Ascending aorta (tissue), 2 donors: ENCODE measurements around the gene GSTM4. TPM values are rescaled to one million over a fixed set of nuclear protein-coding genes. Genes with fewer than 3 reads are reported as not detected.

Experiments
- DNase-seq, 2 donors: peaks; one replicate each; pipeline ENCODE4 v3.0.0-alpha.2; 2019; ENCODE audit warnings: low spot score in 2 of 2
- H3K27ac ChIP-seq, 2 donors: fragments of 200-600 bp; sonication (generic); one replicate each; pipeline ENCODE4 v1.5.1; 2016 to 2017; ENCODE audit warnings: mild to moderate bottlenecking in 1 of 2
- H3K27me3 ChIP-seq: fragments of 200-600 bp; sonication (generic); one replicate; pipeline ENCODE4 v1.5.1; 2017
- H3K36me3 ChIP-seq, 2 donors: fragments of 200-600 bp; sonication (generic); one replicate each; pipeline ENCODE4 v1.5.1; 2016
- H3K4me1 ChIP-seq, 2 donors: fragments of 200-600 bp; sonication (generic); one replicate each; pipeline ENCODE4 v1.5.1; 2016 to 2017; ENCODE audit warnings: mild to moderate bottlenecking in 1 of 2
- H3K4me3 ChIP-seq, 2 donors: fragments of 200-600 bp; sonication (generic); one replicate each; pipeline ENCODE4 v1.5.1; 2016 to 2017; ENCODE audit warnings: mild to moderate bottlenecking in 1 of 2
- H3K9me3 ChIP-seq, 2 donors: fragments of 200-600 bp; sonication (generic); one replicate each; pipeline ENCODE4 v1.5.1; 2016
- CTCF ChIP-seq, 3 experiments: fragments of 200-600 bp in 2 of 3; fragments of 450-650 bp in 1 of 3; sonication (generic) in 2 of 3; IDR thresholded peaks; one replicate each; pipeline ENCODE4 v1.5.1; 2016 to 2019; ENCODE audit warnings: antibody characterized with exemption in 3 of 3, mild to moderate bottlenecking in 1 of 3, moderate library complexity in 1 of 3
- intact Hi-C: fragments of 100-400 bp; cut with DNase I; formaldehyde crosslinking; loops from one replicate; pipeline ENCODE4 v1.15.1; 2023
- total RNA-seq: library from RNA; depleted of rRNA; stranded (reverse); fragments of >200 nt; gene quantifications from one replicate; pipeline ENCODE4 v1.1.0, GENCODE V29; 2016

GSTM4 gene
- total RNA-seq, 1 donor from 2014 or later = 27.8 TPM

GRCh38 chr1:109639841-109640184, 16.1 kb upstream of the GSTM4 start:
- DNase-seq = no peak
- intact Hi-C loops = loop anchor here (5.0 kb wide), 4 partner anchors 47 to 342 kb away; partner anchors contain the start of genes AHCYL1, GNAI3 and GSTM1
- Histone ChIP-seq H3K27me3 (no peaks in the 10 kb centered on the region), H3K27ac (no peak overlapping the region), H3K36me3 (no peaks in the 10 kb centered on the region), H3K4me3 (no peak overlapping the region), H3K4me1 (no peaks in the 10 kb centered on the region), H3K9me3 (no peaks in the 10 kb centered on the region)
- TF ChIP-seq CTCF (IDR thresholded peaks at IDR 0.05) = no peak

- Histone ChIP-seq H3K27ac (no peak overlapping the region), H3K4me1 (no peaks in the 10 kb centered on the region), H3K36me3 (no peaks in the 10 kb centered on the region), H3K27me3 (no peaks in the 10 kb centered on the region), H3K4me3 (no peak overlapping the region), H3K9me3 (no peaks in the 10 kb centered on the region)
- DNase-seq = peak in 1 of 2 donors; percentile 93
- intact Hi-C loops = loop anchor here (5.0 kb wide), 4 partner anchors 47 to 342 kb away; partner anchors contain the start of genes AHCYL1, GNAI3 and GSTM1
- TF ChIP-seq CTCF (IDR thresholded peaks at IDR 0.05) = peak; percentile 86 to 95 (median 94)
Observed at GRCh38 chr1:109640285-109640865, 15.5 kb upstream of the GSTM4 start.

GRCh38 chr1:109641078-109641740, 14.7 kb upstream of the GSTM4 start:
- H3K4me3 ChIP-seq = no peak overlapping the region
- H3K9me3 ChIP-seq = no peaks in the 10 kb centered on the region
- no peaks in the 10 kb centered on the region for H3K4me1 ChIP-seq
- H3K27ac ChIP-seq = no peak overlapping the region
- H3K27me3 ChIP-seq = no peaks in the 10 kb centered on the region
- TF ChIP-seq CTCF (IDR thresholded peaks at IDR 0.05) = no peak
- DNase-seq = no peak
- intact Hi-C loops = loop anchor here (5.0 kb wide), 4 partner anchors 46 to 341 kb away; partner anchors contain the start of genes AHCYL1, GNAI3 and GSTM1
- H3K36me3 ChIP-seq = no peaks in the 10 kb centered on the region

- TF ChIP-seq CTCF (IDR thresholded peaks at IDR 0.05) = no peak
- Histone ChIP-seq H3K4me1 (no peaks in the 10 kb centered on the region), H3K27me3 (no peaks in the 10 kb centered on the region), H3K4me3 (no peak overlapping the region), H3K27ac (no peak overlapping the region), H3K36me3 (no peaks in the 10 kb centered on the region), H3K9me3 (no peaks in the 10 kb centered on the region)
- DNase-seq = no peak
- intact Hi-C loops = loop anchor here (5.0 kb wide), 4 partner anchors 45 to 340 kb away; partner anchors contain the start of genes AHCYL1, GNAI3 and GSTM1
Observed at GRCh38 chr1:109641861-109642260, 14.0 kb upstream of the GSTM4 start.

- Histone ChIP-seq H3K4me3 (no peak overlapping the region), H3K4me1 (no peaks in the 10 kb centered on the region), H3K9me3 (no peaks in the 10 kb centered on the region), H3K36me3 (no peaks in the 10 kb centered on the region), H3K27ac (no peak overlapping the region), H3K27me3 (no peaks in the 10 kb centered on the region)
- TF ChIP-seq CTCF (IDR thresholded peaks at IDR 0.05) = no peak
- DNase-seq = no peak
- intact Hi-C loops = loop anchor here (5.0 kb wide), 4 partner anchors 45 to 340 kb away; partner anchors contain the start of genes AHCYL1, GNAI3 and GSTM1
Observed at GRCh38 chr1:109642626-109643025, 13.3 kb upstream of the GSTM4 start.
